Cerebellar nuclear complex (tissue), 1 donor: Measurements from ENCODE around the gene SLC36A4.
"Not testable (repeated sequence)": the region's sequence is repeated elsewhere in the genome, so short reads cannot be mapped to it uniquely, and the experiment has no call there.

Experiments
- DNase-seq, 2 experiments: peaks; one replicate each; lab custom pipeline; 2025; lab: John Stamatoyannopoulos, UW

The SLC36A4 gene

GRCh38 chr11:93122535-93123235 is 75.1 kb downstream of the SLC36A4 start:
- DNase-seq: no peak

GRCh38 chr11:93118276-93118675 is 79.5 kb downstream of the SLC36A4 start:
- no peak for DNase-seq

- DNase-seq: no peak
Observed at GRCh38 chr11:93117565-93117964, 80.2 kb downstream of the SLC36A4 start.

DNA sequence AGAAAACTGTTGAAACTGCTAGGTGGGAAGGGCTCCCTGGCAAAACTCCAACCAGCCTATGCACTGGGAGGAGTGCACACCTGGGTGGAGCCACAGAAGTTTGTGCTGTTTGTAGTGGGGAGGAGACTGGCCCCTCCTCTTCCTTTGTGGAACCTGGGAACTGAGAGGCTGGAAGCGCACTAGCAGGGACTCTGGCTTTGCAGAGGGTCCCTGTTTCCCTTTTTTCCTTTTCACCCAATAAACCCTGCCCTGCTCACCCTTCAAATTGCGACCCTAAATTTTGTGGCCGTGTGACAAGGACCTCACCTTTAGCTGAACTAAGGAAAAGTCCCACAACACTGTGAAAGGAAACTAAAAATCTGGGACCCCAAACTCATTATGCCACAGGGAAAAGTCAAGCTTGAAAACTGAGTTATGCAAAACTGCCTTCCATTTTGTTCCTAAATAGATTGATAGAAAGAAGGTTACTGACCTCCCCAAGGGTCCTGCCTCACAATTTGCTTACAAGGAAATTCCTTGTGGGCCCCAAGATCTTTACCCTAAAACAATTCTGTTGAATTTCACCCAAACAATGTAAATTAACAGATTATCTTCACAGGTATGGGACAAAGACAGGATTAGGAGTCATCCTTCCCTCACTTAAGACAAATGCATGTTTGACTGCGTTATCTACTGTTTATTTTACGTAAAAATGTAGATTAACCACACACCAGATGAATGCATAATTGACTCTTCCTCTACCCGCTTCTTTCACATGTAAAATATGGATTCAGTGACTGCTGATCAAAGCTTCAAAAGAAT is 81.0 kb downstream of the SLC36A4 start:
- no peak for DNase-seq

DNA sequence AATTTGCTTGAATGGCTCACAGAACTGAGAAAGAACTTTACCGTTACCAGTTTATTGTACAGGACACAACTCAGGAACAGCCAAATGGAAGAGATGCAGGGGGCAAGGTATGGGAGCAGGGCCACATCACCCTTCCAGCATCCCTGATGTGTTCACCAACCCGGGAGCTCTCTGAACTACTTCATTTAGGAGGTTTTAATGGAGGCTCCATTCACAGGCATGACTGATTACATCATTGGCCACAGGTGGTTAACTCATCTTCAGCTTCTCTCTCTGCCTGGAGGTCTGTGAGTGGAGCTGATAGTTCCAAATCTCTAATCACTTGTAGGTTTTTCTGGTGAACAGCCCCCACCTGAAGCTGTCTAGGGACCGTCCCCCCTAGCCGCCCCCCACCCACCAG is 83.5 kb downstream of the SLC36A4 start:
- DNase-seq: no peak

DNA sequence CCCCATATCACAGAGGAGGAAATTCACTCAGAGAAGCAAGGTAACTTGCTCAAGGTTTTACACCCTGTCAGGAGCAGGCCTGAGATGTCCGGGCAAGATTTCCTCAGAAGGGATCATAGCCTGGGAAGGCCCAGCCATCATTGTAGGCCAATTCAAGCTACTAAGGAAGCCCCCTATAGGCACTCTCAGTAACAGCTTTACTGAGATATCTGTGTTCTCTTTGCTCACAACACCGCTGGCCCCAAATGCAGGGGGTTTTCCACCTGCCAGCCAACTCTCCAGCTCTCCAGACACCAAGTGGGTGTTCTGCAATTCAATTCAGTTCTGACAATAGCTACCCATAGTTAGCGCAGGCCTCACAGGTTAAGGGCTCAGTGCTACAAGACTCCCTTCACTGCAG is 84.0 kb downstream of the SLC36A4 start:
- no peak for DNase-seq

- DNase-seq: not testable (repeated sequence)
Observed at GRCh38 chr11:93111147-93111546, 86.6 kb downstream of the SLC36A4 start.

- DNase-seq: no peak
Observed at GRCh38 chr11:93100211-93100610, 97.6 kb downstream of the SLC36A4 start.

DNA sequence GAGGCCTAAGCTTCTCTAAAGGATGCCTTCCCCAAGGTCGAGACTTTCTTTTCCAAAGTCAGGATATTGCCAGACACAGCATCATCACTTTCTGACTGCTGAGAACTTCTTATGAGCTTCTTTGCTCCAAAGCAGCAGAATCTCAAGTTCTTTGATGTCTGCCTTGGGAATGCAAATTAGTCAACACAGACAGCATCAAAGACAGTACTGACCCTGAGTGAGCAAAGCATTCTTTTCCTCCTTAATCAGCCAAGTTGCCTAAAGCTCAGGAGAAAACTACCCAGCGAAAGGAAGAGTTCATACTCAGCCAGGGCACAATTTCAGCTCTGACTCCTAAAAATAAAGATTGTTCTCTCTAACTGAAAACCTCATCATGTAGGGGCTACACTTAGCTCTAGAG is 98.0 kb downstream of the SLC36A4 start:
- no peak for DNase-seq
